HCT116 (cell line): ENCODE data around the gene TDRD10. TPM values are rescaled to one million over a fixed set of nuclear protein-coding genes. Genes with fewer than 3 reads are reported as not detected.

Source experiments
- ATAC-seq: fragments of 200-7000 bp; cut with Tn5 transposase; 2 replicates; pipeline ENCODE4 v1.9.1; 2020; ENCODE audit warnings: mild to moderate bottlenecking, moderate library complexity
- BruUV-seq: library from RNA; stranded (reverse); fragments of 400-500 nt; replicated peaks from 2 replicates; lab custom pipeline; 2021; lab: Mats Ljungman, UMichigan
- CTCF ChIA-PET: fragments of 300-600 bp; sonication (Branson Sonifier 250); formaldehyde crosslinking; loops from one replicate; lab custom pipeline; 2021; ENCODE audit warnings: antibody characterized with exemption; lab: Charles Lee
- POLR2A ChIA-PET: fragments of 300-600, 350-600 bp; sonication (Branson Sonifier 250); formaldehyde crosslinking; loops from one replicate; lab custom pipeline; 2021; ENCODE audit warnings: antibody characterized with exemption; lab: Charles Lee
- RAD21 ChIA-PET, 2 experiments: fragments of 300-600 bp; sonication (Branson Sonifier 250); formaldehyde crosslinking; loops; one replicate each; lab custom pipeline; 2023; ENCODE audit warnings: low total read pairs in 2 of 2; ENCODE audit not compliant: uncharacterized antibody in 2 of 2, unreplicated experiment in 2 of 2, low non-redundant PET in 1 of 2; lab: Charles Lee
- DNase-seq: peaks from one replicate; pipeline ENCODE4 v3.0.0-alpha.2; 2010; ENCODE audit warnings: low read depth, low spot score
- H2AFZ ChIP-seq: fragments of 200-600 bp; shearing (Covaris generic), sonication (generic); 2 replicates; pipeline ENCODE4 v1.6.1; 2017; ENCODE audit warnings: low read depth, mixed run types, mixed read lengths, antibody characterized with exemption, low read length; ENCODE audit not compliant: poor library complexity, severe bottlenecking
- H3K27ac ChIP-seq: 2 replicates; pipeline ENCODE4 v1.5.1; 2012; ENCODE audit warnings: low read depth, low read length
- H3K27me3 ChIP-seq: fragments of 200-600 bp; sonication (generic); 2 replicates; pipeline ENCODE4 v1.6.1; 2016; ENCODE audit warnings: mixed run types, low read length, mixed read lengths; ENCODE audit not compliant: insufficient read depth
- H3K36me3 ChIP-seq, 2 experiments: fragments of 200-500 bp in 1 of 2; fragments of 200-600 bp in 1 of 2; sonication (Bioruptor generic) in 1 of 2; sonication (generic) in 1 of 2; 2 replicates each; pipeline versions ENCODE4 v1.5.1 to v1.6.1; 2014 to 2016; ENCODE audit warnings: low read length in 2 of 2, inconsistent platforms in 1 of 2, mixed read lengths in 1 of 2, mixed run types in 1 of 2; ENCODE audit not compliant: insufficient read depth in 2 of 2, control insufficient read depth in 1 of 2
- H3K4me1 ChIP-seq, 2 experiments: fragments of 200-600 bp in 1 of 2; sonication (generic) in 1 of 2; 2 replicates each; pipeline versions ENCODE4 v1.5.1 to v1.6.1; 2012 to 2017; ENCODE audit warnings: low read length in 2 of 2, inconsistent platforms in 1 of 2, mild to moderate bottlenecking in 1 of 2, mixed read lengths in 1 of 2, mixed run types in 1 of 2, moderate library complexity in 1 of 2; ENCODE audit not compliant: insufficient read depth in 2 of 2, control insufficient read depth in 1 of 2
- H3K4me2 ChIP-seq: fragments of 200-600 bp; sonication (generic); 2 replicates; pipeline ENCODE4 v1.6.1; 2017; ENCODE audit warnings: mixed run types, low read length, mixed read lengths
- H3K4me3 ChIP-seq, 2 experiments: fragments of 200-600 bp in 1 of 2; sonication (generic) in 1 of 2; replicated peaks in 1 of 2; 2 replicates each; pipeline ENCODE4 v1.5.1; 2011 to 2016; ENCODE audit warnings: low read length in 2 of 2, control low read depth in 1 of 2, low read depth in 1 of 2, mild to moderate bottlenecking in 1 of 2, mixed read lengths in 1 of 2, mixed run types in 1 of 2
- H3K79me2 ChIP-seq: fragments of 200-600 bp; sonication (generic); 2 replicates; pipeline ENCODE4 v1.6.1; 2017; ENCODE audit warnings: mild to moderate bottlenecking, mixed run types, low read length, moderate library complexity, mixed read lengths; ENCODE audit not compliant: insufficient read depth
- H3K9ac ChIP-seq: fragments of 200-600 bp; sonication (generic); 2 replicates; pipeline ENCODE4 v1.6.1; 2016; ENCODE audit warnings: low read length, mixed read lengths
- H3K9me2 ChIP-seq: fragments of 200-600 bp; sonication (generic), shearing (Covaris generic); 2 replicates; pipeline ENCODE4 v1.6.1; 2017; ENCODE audit warnings: mixed run types, mild to moderate bottlenecking, moderate library complexity; ENCODE audit not compliant: insufficient read depth
- H3K9me3 ChIP-seq, 2 experiments: fragments of 200-500 bp in 1 of 2; fragments of 200-600 bp in 1 of 2; sonication (Bioruptor generic) in 1 of 2; sonication (generic) in 1 of 2; 2 replicates each; pipeline ENCODE4 v1.6.1; 2014 to 2017; ENCODE audit warnings: low read length in 2 of 2, mixed read lengths in 2 of 2, inconsistent platforms in 1 of 2, low read depth in 1 of 2, mild to moderate bottlenecking in 1 of 2, mixed run types in 1 of 2, moderate library complexity in 1 of 2; ENCODE audit not compliant: control insufficient read depth in 1 of 2, insufficient read depth in 1 of 2
- H4K20me1 ChIP-seq: fragments of 200-600 bp; sonication (generic), shearing (Covaris generic); 2 replicates; pipeline ENCODE4 v1.6.1; 2017; ENCODE audit warnings: mixed run types, mild to moderate bottlenecking, moderate library complexity; ENCODE audit not compliant: insufficient read depth
- CBX3 ChIP-seq: IDR thresholded peaks from 2 replicates; pipeline ENCODE4 v1.6.1; 2012; ENCODE audit warnings: low read depth
- EZH2 ChIP-seq: fragments of 200-600 bp; sonication (generic); IDR thresholded peaks from 2 replicates; pipeline ENCODE4 v1.6.1; 2017; ENCODE audit warnings: antibody characterized with exemption, mixed run types
- JUND ChIP-seq: IDR thresholded peaks from 2 replicates; pipeline ENCODE4 v1.6.1; 2012
- POLR2A ChIP-seq: IDR thresholded peaks from 2 replicates; pipeline ENCODE4 v1.7.0; 2011; ENCODE audit warnings: borderline replicate concordance; ENCODE audit not compliant: insufficient read depth, insufficient read length; ENCODE audit errors: extremely low read depth
- SIN3A ChIP-seq: IDR thresholded peaks from 2 replicates; pipeline ENCODE4 v1.6.1; 2012; ENCODE audit warnings: low read depth
- intact Hi-C: fragments of 100-400 bp; cut with micrococcal nuclease; formaldehyde crosslinking; loops from 2 replicates; pipeline ENCODE4 v1.10.0; 2022
- total RNA-seq: library from RNA; stranded (reverse); gene quantifications from one replicate; pipeline ENCODE4 v1.2.1, GENCODE V29; 2021; ENCODE audit not compliant: unreplicated experiment

TDRD10 gene
- total RNA-seq, 1 experiment from 2014 or later, result not detected

DNA sequence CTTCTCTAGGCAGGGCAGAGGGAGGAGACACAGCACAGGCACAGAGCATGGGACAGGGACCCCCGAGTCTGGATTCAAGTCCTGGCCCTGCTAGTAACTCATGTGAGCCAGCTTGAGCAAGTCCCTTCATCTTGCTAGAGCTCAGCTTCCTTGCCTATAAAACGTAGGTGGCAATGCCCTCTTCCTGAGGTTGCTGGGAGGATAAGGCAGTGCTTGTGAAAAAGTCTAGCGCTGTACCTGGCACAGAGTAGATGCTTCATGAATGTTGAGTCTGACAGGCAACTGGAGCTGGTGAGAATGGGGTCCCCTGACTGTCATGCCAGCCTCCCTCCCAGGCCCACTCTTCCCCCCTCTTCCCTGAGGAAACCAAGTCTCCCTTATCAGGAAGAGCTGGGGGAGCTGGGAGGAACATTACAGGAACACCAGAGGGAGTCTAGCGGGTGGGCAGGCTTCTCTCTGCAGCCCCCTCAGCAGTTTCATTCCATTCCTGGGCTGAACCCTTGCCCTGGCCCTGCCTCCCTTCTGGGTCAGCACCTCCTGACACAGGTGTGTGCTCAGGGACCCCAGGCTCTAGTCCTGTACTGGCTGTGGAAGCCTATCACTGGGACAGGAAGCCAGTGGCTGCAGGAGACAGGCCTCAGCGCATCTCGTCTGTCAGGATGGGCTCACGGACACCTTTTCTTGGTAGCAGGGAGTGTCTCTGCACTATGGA lies 75.5 kb downstream of the TDRD10 start:
- Histone ChIP-seq H3K4me1 (no peaks in the 10 kb centered on the region), H2AFZ (no peak overlapping the region), H3K4me3 (no peak overlapping the region), H3K27ac (no peak overlapping the region), H3K9me2 (no peaks in the 10 kb centered on the region), H3K79me2 (no peaks in the 10 kb centered on the region), H3K36me3 (peaks cover 20 to 32% of the 10 kb centered on the region in 2 experiments; a peak in 3 of 4 replicates), H3K4me2 (no peak overlapping the region), H3K9me3 (no peaks in the 10 kb centered on the region), H3K27me3 (no peaks in the 10 kb centered on the region), H4K20me1 (no peaks in the 10 kb centered on the region), H3K9ac (no peak overlapping the region)
- POLR2A ChIA-PET, result no interaction called here
- ATAC-seq, result no peak
- CTCF ChIA-PET, result no interaction called here
- TF ChIP-seq JUND, result no peak
- no peak for TF ChIP-seq EZH2
- no peak for TF ChIP-seq CBX3
- DNase-seq, result no peak
- RAD21 ChIA-PET, result no interaction called here
- intact Hi-C loops, result no loop called here
- BruUV-seq, result no TSS peak

- Histone ChIP-seq H4K20me1 (no peaks in the 10 kb centered on the region), H3K4me2 (no peak overlapping the region), H3K4me3 (no peak overlapping the region), H3K4me1 (no peaks in the 10 kb centered on the region), H3K36me3 (peaks cover 25 to 38% of the 10 kb centered on the region in 2 experiments; a peak in 3 of 4 replicates), H3K9me2 (no peaks in the 10 kb centered on the region), H3K9ac (no peak overlapping the region), H3K27me3 (no peaks in the 10 kb centered on the region), H3K79me2 (no peaks in the 10 kb centered on the region), H3K27ac (no peak overlapping the region), H3K9me3 (no peaks in the 10 kb centered on the region), H2AFZ (no peak overlapping the region)
- ChIA-PET POLR2A (no interaction called here), CTCF (no interaction called here), RAD21 (no interaction called here)
- no TSS peak for BruUV-seq
- intact Hi-C loops, result no loop called here
- ATAC-seq, result no peak
- no peak for DNase-seq
- TF ChIP-seq SIN3A (no peak), POLR2A (no peak), CBX3 (no peak)
Observed at GRCh38 chr1:154578058-154578418, 76.0 kb downstream of the TDRD10 start.
